B cell (primary cell): ENCODE data around the gene MNT. TPM values are rescaled to one million over a fixed set of nuclear protein-coding genes. Genes with fewer than 3 reads are reported as not detected.

ENCODE experiments used
- ATAC-seq: fragments of 200-7000 bp; cut with Tn5 transposase; one replicate; pipeline ENCODE4 v1.10.0; 2021; ENCODE audit warnings: low read depth, mild to moderate bottlenecking, moderate number of reproducible peaks, moderate library complexity
- CTCF ChIA-PET: fragments of 350-600 bp; sonication (Branson Sonifier 250); formaldehyde crosslinking; loops from one replicate; lab custom pipeline; 2021; ENCODE audit warnings: antibody characterized with exemption, inconsistent platforms; lab: Charles Lee
- POLR2A ChIA-PET: fragments of 350-600 bp; sonication (Branson Sonifier 250); formaldehyde crosslinking; loops from one replicate; lab custom pipeline; 2021; ENCODE audit warnings: antibody characterized with exemption; lab: Charles Lee
- DNase-seq: peaks from one replicate; pipeline ENCODE4 v3.0.0; 2013
- H2AFZ ChIP-seq: 2 replicates; pipeline ENCODE4 v1.6.1; 2012; ENCODE audit warnings: mild to moderate bottlenecking, low read depth, low read length; ENCODE audit not compliant: insufficient read depth, poor library complexity, severe bottlenecking
- H3K27ac ChIP-seq, 2 donors: 1 replicate in 1 of 2; 2 replicates in 1 of 2; pipeline ENCODE4 v1.5.1; 2012 to 2013; ENCODE audit warnings: low read length in 2 of 2, mild to moderate bottlenecking in 2 of 2, moderate library complexity in 1 of 2
- H3K27me3 ChIP-seq, 4 experiments: fragments of 200-600 bp in 1 of 4; sonication (generic) in 1 of 4; replicated peaks in 1 of 4; 1 replicate in 2 of 4; 2 replicates in 2 of 4; pipeline versions ENCODE4 v1.6.1 to v1.7.0; 2013 to 2016; ENCODE audit warnings: low read length in 3 of 4, mild to moderate bottlenecking in 2 of 4, mixed read lengths in 1 of 4, moderate library complexity in 1 of 4; ENCODE audit not compliant: insufficient read depth in 4 of 4, control insufficient read depth in 3 of 4; ENCODE audit errors: control extremely low read depth in 1 of 4
- H3K36me3 ChIP-seq, 2 experiments: replicated peaks in 1 of 2; 1 replicate in 1 of 2; 2 replicates in 1 of 2; pipeline versions ENCODE4 v1.6.1 to v1.7.1; 2013; ENCODE audit warnings: low read length in 1 of 2; ENCODE audit not compliant: insufficient read depth in 2 of 2, control insufficient read depth in 1 of 2; ENCODE audit errors: control extremely low read depth in 1 of 2, extremely low read depth in 1 of 2
- H3K4me1 ChIP-seq, 2 donors: fragments of 200-600 bp in 1 of 2; sonication (generic) in 1 of 2; 1 replicate in 1 of 2; 2 replicates in 1 of 2; pipeline versions ENCODE4 v1.5.1 to v1.6.1; 2013 to 2017; ENCODE audit warnings: low read length in 2 of 2; ENCODE audit not compliant: control insufficient read depth in 2 of 2, insufficient read depth in 2 of 2
- H3K4me2 ChIP-seq: replicated peaks from 2 replicates; pipeline ENCODE3; 2012; ENCODE audit warnings: mild to moderate bottlenecking, low read depth, low read length; ENCODE audit not compliant: poor library complexity, severe bottlenecking
- H3K4me3 ChIP-seq, 5 experiments: fragments of 200-600 bp in 1 of 5; sonication (generic) in 1 of 5; 1 replicate in 3 of 5; 2 replicates in 2 of 5; pipeline versions ENCODE4 v1.5.1 to v1.7.0; 2011 to 2016; ENCODE audit warnings: low read length in 4 of 5, mild to moderate bottlenecking in 4 of 5, low read depth in 2 of 5, control low read depth in 1 of 5, moderate library complexity in 1 of 5; ENCODE audit not compliant: insufficient read depth in 1 of 5; ENCODE audit errors: control extremely low read depth in 1 of 5, extremely low read depth in 1 of 5
- H3K79me2 ChIP-seq: fragments of 200-600 bp; sonication (generic); one replicate; pipeline ENCODE4 v1.6.0; 2016; ENCODE audit warnings: low read length; ENCODE audit not compliant: control insufficient read depth, insufficient read depth
- H3K9ac ChIP-seq: fragments of 200-600 bp; sonication (generic); 2 replicates; pipeline ENCODE4 v1.6.1; 2017; ENCODE audit warnings: mild to moderate bottlenecking, low read length, moderate library complexity
- H3K9me3 ChIP-seq, 3 donors: one replicate each; pipeline versions ENCODE4 v1.6.1 to v1.7.1; 2013; ENCODE audit warnings: low read length in 2 of 3; ENCODE audit not compliant: control insufficient read depth in 2 of 3, insufficient read depth in 1 of 3; ENCODE audit errors: control extremely low read depth in 1 of 3
- H4K20me1 ChIP-seq: 2 replicates; pipeline ENCODE4 v1.6.0; 2012; ENCODE audit warnings: mild to moderate bottlenecking, low read length; ENCODE audit not compliant: insufficient read depth, control insufficient read depth, poor library complexity, severe bottlenecking
- H3K27ac Mint-ChIP-seq: one replicate; pipeline ENCODE4 v1.8.0; 2021; ENCODE audit warnings: mixed read lengths
- H3K27me3 Mint-ChIP-seq: one replicate; pipeline ENCODE4 v1.8.0; 2021; ENCODE audit warnings: mixed read lengths
- H3K4me1 Mint-ChIP-seq: one replicate; pipeline ENCODE4 v1.8.0; 2021; ENCODE audit warnings: mixed read lengths
- H3K4me3 Mint-ChIP-seq: one replicate; pipeline ENCODE4 v1.8.0; 2021; ENCODE audit warnings: mixed read lengths
- H3K9me3 Mint-ChIP-seq: one replicate; pipeline ENCODE4 v1.8.0; 2022; ENCODE audit warnings: mixed read lengths; ENCODE audit not compliant: insufficient read depth
- CTCF ChIP-seq: fragments of 200-600 bp; IDR thresholded peaks from one replicate; pipeline ENCODE4 v1.8.0; 2022; ENCODE audit warnings: antibody characterized with exemption, mild to moderate bottlenecking
- EZH2 ChIP-seq: IDR thresholded peaks from 2 replicates; pipeline ENCODE4 v1.6.1; 2012; ENCODE audit warnings: borderline replicate concordance, low read depth, mild to moderate bottlenecking, moderate library complexity, low read length; ENCODE audit not compliant: insufficient read depth, poor library complexity, severe bottlenecking
- WGBS: methylation state at CpG from one replicate; pipeline ENCODE4 v1.1.5; 2013; ENCODE audit warnings: missing lambda C conversion rate; ENCODE audit not compliant: insufficient coverage; 5-methylcytosine and 5-hydroxymethylcytosine counted together
- intact Hi-C: fragments of 100-400 bp; cut with micrococcal nuclease; formaldehyde crosslinking; loops from one replicate; pipeline ENCODE4 v1.10.0; 2022
- polyA plus RNA-seq: library from polyadenylated mRNA; depleted of rRNA; stranded (reverse); fragments of >200 nt; gene quantifications from 2 replicates; pipeline ENCODE4 v1.2.3, GENCODE V29; 2012
- total RNA-seq, 2 donors: library from RNA; stranded (reverse); fragments of 120-200 nt in 1 of 2; gene quantifications; 1 replicate in 1 of 2; 2 replicates in 1 of 2; pipeline versions ENCODE4 v1.2.3 to v1.2.4, GENCODE V29; 2013 to 2022

The MNT gene
- total and polyA plus RNA-seq, 2 donors (not counting 1 experiment from before 2014, with no cell fraction given), result 20.0 to 68.5 TPM

DNA sequence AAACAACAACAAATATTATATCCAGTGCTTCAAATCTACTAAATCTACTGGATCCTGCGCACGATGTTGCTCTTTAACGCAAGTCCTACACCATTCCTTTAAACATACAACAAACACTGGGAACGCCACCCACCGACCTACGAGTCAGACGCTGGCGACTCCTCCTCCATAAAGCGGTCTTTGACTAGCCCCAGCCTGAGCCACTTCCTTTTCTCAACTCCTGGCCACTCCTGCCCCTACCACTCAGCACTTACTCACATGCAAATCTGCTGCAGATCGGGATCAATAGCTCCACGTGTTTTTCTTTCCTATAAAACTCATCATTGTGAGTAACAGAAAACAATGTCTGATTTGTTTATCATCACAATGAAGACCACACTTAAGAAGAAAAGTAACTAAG lies 32.8 kb upstream of the MNT start:
- no peak overlapping the region for H3K4me2 ChIP-seq
- no peaks in the 10 kb centered on the region for H3K79me2 ChIP-seq
- H3K27me3 ChIP-seq, result no peaks in the 10 kb centered on the region
- intact Hi-C loops, result no loop called here
- H3K36me3 ChIP-seq, result peaks cover 3 to 56% of the 10 kb centered on the region in 2 experiments
- 90% methylated on average over 11 of the region's 11 CpGs for WGBS
- DNase-seq, result no peak
- no peaks in the 10 kb centered on the region for H3K27me3 Mint-ChIP-seq
- no peaks in the 10 kb centered on the region for H3K9me3 Mint-ChIP-seq
- no peaks in the 10 kb centered on the region for H3K4me1 Mint-ChIP-seq
- peaks cover 6% of the 10 kb centered on the region for H4K20me1 ChIP-seq
- no peak overlapping the region for H3K27ac Mint-ChIP-seq
- no peaks in the 10 kb centered on the region for H3K9me3 ChIP-seq
- H3K27ac ChIP-seq, result no peak overlapping the region
- no peaks in the 10 kb centered on the region for H3K4me1 ChIP-seq
- no peak overlapping the region for H3K9ac ChIP-seq
- no peak overlapping the region for H3K4me3 ChIP-seq
- ATAC-seq, result no peak
- no peak for TF ChIP-seq CTCF
- TF ChIP-seq EZH2, result no peak
- POLR2A ChIA-PET, result no interaction called here
- H2AFZ ChIP-seq, result no peak overlapping the region
- no peak overlapping the region for H3K4me3 Mint-ChIP-seq
- CTCF ChIA-PET, result interaction anchor here (1.7 to 2.4 kb wide), 3 partner anchors 17 to 51 kb away, joined by 4 to 11 read pairs (median 7); no protein-coding TSS in a partner anchor

GRCh38 chr17:2427910-2428309 lies 27.1 kb upstream of the MNT start:
- Histone ChIP-seq H3K9ac (no peak overlapping the region), H3K27ac (no peak overlapping the region), H4K20me1 (peaks cover 9% of the 10 kb centered on the region), H3K36me3 (peaks cover 3 to 7% of the 10 kb centered on the region in 2 experiments), H3K27me3 (no peaks in the 10 kb centered on the region), H3K4me2 (no peak overlapping the region), H3K4me1 (no peaks in the 10 kb centered on the region), H2AFZ (no peak overlapping the region), H3K79me2 (peaks cover 2% of the 10 kb centered on the region), H3K9me3 (no peaks in the 10 kb centered on the region), H3K4me3 (no peak overlapping the region)
- Mint-ChIP-seq H3K4me3 (no peak overlapping the region), H3K27ac (no peak overlapping the region), H3K9me3 (no peaks in the 10 kb centered on the region), H3K27me3 (no peaks in the 10 kb centered on the region), H3K4me1 (no peaks in the 10 kb centered on the region)
- ATAC-seq, result no peak
- DNase-seq, result no peak
- intact Hi-C loops, result no loop called here
- CTCF ChIA-PET, result interaction anchor here (1.0 to 3.8 kb wide), 2 partner anchors 11 to 45 kb away, joined by 10 to 16 read pairs; no protein-coding TSS in a partner anchor
- TF ChIP-seq EZH2 (no peak), CTCF (no peak)
- WGBS, result no CpG with 5 or more reads among the region's 1 CpG
- POLR2A ChIA-PET, result no interaction called here
